ENCODE measurements around the gene B9D1. TPM values are rescaled to one million over a fixed set of nuclear protein-coding genes. Genes with fewer than 3 reads are reported as not detected.
A peak's percentile ranks its signal among the peaks of the same experiment; 100 is the strongest.

B9D1 gene
- total RNA-seq, 1 donor from 2014 or later, result 16.5 TPM

- Mint-ChIP-seq H3K27me3 (ENCODE audit: unreplicated experiment) (peaks cover 4% of the 10 kb centered on the region), H3K9me3 (ENCODE audit: unreplicated experiment) (no peaks in the 10 kb centered on the region), H3K4me3 (ENCODE audit: unreplicated experiment) (no peak overlapping the region), H3K36me3 (ENCODE audit: unreplicated experiment) (peaks cover 12% of the 10 kb centered on the region), H3K27ac (ENCODE audit: unreplicated experiment) (peak overlapping the region; percentile 93), H3K4me1 (ENCODE audit: unreplicated experiment) (peaks cover 56% of the 10 kb centered on the region)
- TF ChIP-seq CTCF (IDR thresholded peaks at IDR 0.05), result no peak
- DNase-seq (ENCODE audit: extremely low spot score, unreplicated experiment), result no peak
Measured at GRCh38 chr17:19388791-19389785, 26.6 kb upstream of the B9D1 start.

- H3K9me3 Mint-ChIP-seq (ENCODE audit: unreplicated experiment), result no peaks in the 10 kb centered on the region
- DNase-seq (ENCODE audit: extremely low spot score, unreplicated experiment), result no peak
- H3K36me3 Mint-ChIP-seq (ENCODE audit: unreplicated experiment), result peaks cover 16% of the 10 kb centered on the region
- peaks cover 4% of the 10 kb centered on the region for H3K27me3 Mint-ChIP-seq (ENCODE audit: unreplicated experiment)
- H3K27ac Mint-ChIP-seq (ENCODE audit: unreplicated experiment), result peak overlapping the region; percentile 93
- peaks cover 64% of the 10 kb centered on the region for H3K4me1 Mint-ChIP-seq (ENCODE audit: unreplicated experiment)
- no peak for TF ChIP-seq CTCF (IDR thresholded peaks at IDR 0.05)
- peak overlapping the region; percentile 19 for H3K4me3 Mint-ChIP-seq (ENCODE audit: unreplicated experiment)
Measured at GRCh38 chr17:19387921-19388521, 25.5 kb upstream of the B9D1 start.

- no peaks in the 10 kb centered on the region for H3K9me3 Mint-ChIP-seq (ENCODE audit: unreplicated experiment)
- H3K36me3 Mint-ChIP-seq (ENCODE audit: unreplicated experiment), result peaks cover 18% of the 10 kb centered on the region
- H3K27ac Mint-ChIP-seq (ENCODE audit: unreplicated experiment), result peak within 1 kb of the TSS; percentile 93
- no peak for TF ChIP-seq CTCF (IDR thresholded peaks at IDR 0.05)
- H3K27me3 Mint-ChIP-seq (ENCODE audit: unreplicated experiment), result no peaks in the 10 kb centered on the region
- peaks cover 64% of the 10 kb centered on the region for H3K4me1 Mint-ChIP-seq (ENCODE audit: unreplicated experiment)
- peak within 1 kb of the TSS; percentile 69 for H3K4me3 Mint-ChIP-seq (ENCODE audit: unreplicated experiment)
- DNase-seq (ENCODE audit: extremely low spot score, unreplicated experiment), result no peak
Measured at GRCh38 chr17:19386974-19387920, 24.7 kb upstream of the B9D1 start, which contains the start of gene MFAP4. Gene MFAP4, minus strand, starts transcription at chr17:19387190. Its CDS starts 35 bp downstream, at chr17:19387155.

GRCh38 chr17:19386051-19386929, 23.8 kb upstream of the B9D1 start:
- Mint-ChIP-seq H3K4me3 (ENCODE audit: unreplicated experiment) (peak overlapping the region; percentile 69), H3K27me3 (ENCODE audit: unreplicated experiment) (no peaks in the 10 kb centered on the region), H3K36me3 (ENCODE audit: unreplicated experiment) (peaks cover 19% of the 10 kb centered on the region), H3K9me3 (ENCODE audit: unreplicated experiment) (no peaks in the 10 kb centered on the region), H3K4me1 (ENCODE audit: unreplicated experiment) (peaks cover 61% of the 10 kb centered on the region), H3K27ac (ENCODE audit: unreplicated experiment) (peak overlapping the region; percentile 76)
- no peak for TF ChIP-seq CTCF (IDR thresholded peaks at IDR 0.05)
- DNase-seq (ENCODE audit: extremely low spot score, unreplicated experiment), result no peak
